DMS53 treated with DMSO at 0.1 percent for 48 hours (cell line): ENCODE data around the gene ALDH1A2.
"Not testable (repeated sequence)": the region's sequence is repeated elsewhere in the genome, so short reads cannot be mapped to it uniquely, and the experiment has no call there.

ENCODE experiments used
- DNase-seq: peaks from one replicate; lab custom pipeline; 2025; ENCODE audit not compliant: unreplicated experiment; lab: John Stamatoyannopoulos, UW

The ALDH1A2 gene

DNA sequence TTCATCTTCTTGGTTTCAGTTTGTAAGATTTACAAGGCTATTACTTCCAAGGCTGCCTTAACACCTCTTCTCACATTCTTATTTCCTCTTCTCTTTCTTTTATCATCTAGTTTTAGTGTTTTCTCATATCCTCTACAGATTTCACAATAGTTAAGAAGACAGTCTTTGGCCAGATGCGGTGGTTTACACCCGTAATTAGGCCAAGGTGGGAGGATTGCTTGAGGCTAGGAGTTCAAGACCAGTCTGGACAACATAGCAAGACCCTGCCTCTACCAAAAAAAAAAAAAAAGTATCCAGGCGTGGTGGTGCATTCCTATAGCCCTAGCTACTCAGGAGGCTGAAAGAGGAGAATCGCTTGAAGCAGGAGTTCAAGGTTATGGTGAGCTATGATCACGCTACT lies 3.5 kb upstream of the ALDH1A2 start:
- no peak for DNase-seq

DNA sequence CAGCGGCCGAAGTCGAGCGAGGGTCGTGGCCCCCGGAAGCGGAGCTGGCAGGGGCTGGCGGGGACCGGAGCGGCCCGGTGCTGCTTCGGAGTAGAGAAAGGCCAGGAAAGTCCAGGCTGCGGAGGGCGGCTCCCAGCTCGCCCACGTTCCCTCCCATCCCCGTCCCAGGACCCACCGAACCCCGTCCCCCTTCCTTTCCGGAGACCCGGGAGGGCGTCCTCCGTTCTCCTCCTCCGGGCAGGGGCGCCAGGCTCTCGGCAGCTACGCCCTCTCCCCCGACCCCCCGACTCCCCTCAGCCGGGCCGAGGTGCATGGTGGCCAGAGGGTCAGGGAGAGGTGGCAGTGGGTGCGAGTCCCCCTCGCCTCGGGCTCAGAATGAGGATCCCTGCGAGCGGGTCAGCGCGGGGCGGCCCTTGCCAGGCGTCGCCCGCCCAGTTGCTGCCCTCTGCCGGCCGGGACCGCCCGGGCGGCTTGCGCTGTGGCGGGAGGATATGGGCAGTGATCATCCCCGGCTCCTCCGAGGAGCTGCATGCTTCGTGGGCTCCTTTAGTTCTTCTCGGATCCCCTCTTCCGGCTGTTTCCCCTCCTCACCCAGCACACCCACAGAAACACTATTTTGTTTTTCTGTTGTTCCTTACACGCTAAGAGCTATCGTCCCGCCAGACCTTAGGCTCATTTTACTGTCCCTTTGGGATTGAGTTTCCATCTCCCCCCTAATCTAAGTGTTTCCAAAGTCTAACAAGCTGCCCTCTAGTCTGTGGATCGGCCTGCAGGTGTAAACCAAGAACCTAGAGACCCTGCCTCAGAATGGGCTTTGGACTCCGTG lies 744 bp upstream of the ALDH1A2 start:
- DNase-seq, result peak; percentile 27

DNA sequence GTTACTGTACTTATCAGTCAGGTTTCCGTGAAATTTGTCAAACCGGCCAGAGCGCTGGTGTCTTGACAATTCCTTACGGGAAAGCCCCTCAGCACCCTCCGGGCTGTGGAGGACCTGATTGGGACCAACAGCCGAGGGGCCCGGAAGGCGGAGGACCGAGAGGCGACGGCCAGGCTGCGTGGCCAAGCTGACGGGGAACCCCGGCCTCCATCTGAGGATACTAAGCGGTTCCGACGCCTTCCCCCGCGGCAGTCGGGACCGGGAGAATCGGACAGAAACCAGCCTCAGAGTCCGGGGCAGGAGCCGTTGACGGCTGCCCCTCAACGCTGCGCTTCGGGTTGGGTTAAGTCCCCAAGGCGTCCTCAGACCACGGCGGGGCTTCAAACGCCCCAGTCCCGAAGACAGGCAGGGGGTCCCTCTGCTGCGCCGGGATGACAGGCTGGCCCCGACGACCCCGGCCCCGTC lies 499 bp downstream of the ALDH1A2 start:
- DNase-seq, result no peak

GRCh38 chr15:58064082-58064979 lies 1.2 kb downstream of the ALDH1A2 start:
- DNase-seq, result no peak

DNA sequence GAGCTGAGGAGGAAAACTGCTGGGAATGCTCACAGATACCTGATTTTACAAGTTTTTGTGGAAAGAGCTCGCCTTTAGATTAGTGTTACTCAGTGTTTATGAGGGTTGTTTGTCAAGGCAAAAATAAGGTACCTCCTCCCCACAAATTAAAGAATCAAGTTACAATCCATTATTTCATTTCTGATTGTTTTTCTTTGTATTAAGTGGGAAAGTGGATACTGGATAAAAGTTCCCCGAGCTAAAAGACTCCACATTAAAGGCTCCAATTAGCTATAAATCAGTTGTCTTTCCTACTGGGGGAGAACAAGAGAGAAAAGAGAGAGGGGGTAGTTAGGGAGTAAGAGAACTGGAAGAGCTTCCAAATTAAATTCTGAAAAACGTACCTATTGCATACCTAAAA lies 1.9 kb downstream of the ALDH1A2 start:
- no peak for DNase-seq

- DNase-seq, result no peak
Measured at GRCh38 chr15:58062983-58063382, 2.5 kb downstream of the ALDH1A2 start.

GRCh38 chr15:58062175-58062574 lies 3.3 kb downstream of the ALDH1A2 start:
- DNase-seq, result no peak

DNA sequence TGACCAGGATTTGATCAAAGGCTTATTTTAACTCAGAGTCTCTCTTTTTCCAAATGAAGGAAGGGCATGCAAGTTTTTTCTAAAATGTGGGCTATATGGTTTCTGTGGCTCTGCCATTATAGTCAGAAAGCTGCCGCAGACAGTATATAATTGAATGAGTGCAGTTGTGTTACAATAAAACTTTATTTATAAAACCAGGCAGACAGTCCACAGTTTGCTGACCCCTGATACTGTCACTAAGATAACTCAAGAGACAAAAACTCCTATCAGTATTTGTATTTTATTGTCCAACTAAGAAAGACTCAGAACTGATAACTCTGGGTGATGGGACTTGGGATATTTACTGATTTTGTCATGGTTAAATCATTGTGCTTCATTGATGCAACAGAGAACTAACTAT lies 4.9 kb downstream of the ALDH1A2 start:
- DNase-seq, result no peak

DNA sequence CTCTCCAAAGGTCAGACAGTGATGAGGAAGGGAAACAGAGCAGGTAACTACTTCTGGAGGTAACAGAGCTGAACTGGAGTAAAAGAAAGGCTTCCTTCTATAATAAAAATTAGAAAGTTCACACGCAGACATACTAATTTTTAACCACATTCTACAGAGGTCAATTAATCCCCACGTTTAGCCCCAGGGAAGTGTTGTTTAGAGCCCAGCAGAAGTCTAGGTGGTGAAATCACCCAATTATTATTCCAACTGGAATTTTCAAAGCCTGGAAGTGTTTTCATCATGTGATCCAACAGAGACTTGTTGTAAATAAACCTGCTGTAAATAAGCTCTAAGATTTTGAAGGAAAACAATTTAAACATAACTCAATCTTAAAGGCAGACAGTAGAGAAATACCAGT lies 6.8 kb downstream of the ALDH1A2 start:
- DNase-seq, result no peak

- no peak for DNase-seq
Measured at GRCh38 chr15:58058073-58058472, 7.4 kb downstream of the ALDH1A2 start.

DNA sequence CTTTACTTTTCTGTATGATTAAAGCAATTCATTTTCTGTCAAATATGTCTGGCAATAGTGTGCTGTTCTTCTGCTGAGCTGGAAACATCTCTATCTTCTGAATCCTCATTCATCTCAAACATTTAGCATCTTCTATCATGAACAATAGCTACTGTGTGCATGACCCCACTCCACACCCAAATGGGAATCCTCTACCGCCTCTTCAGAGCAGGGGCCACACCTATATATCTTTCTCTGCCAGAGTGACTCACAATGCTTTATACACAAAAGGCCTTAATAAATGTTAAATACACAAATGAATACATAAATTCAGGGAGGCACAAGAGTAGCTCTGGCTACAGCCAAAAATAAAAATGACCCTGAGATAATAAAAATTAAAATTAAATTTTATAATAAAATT lies 8.0 kb downstream of the ALDH1A2 start:
- DNase-seq, result no peak

GRCh38 chr15:58056015-58056414 lies 9.5 kb downstream of the ALDH1A2 start:
- no peak for DNase-seq

GRCh38 chr15:58053315-58054153 lies 12.0 kb downstream of the ALDH1A2 start:
- no peak for DNase-seq

- no peak for DNase-seq
Measured at GRCh38 chr15:58052334-58052733, 13.2 kb downstream of the ALDH1A2 start.

DNA sequence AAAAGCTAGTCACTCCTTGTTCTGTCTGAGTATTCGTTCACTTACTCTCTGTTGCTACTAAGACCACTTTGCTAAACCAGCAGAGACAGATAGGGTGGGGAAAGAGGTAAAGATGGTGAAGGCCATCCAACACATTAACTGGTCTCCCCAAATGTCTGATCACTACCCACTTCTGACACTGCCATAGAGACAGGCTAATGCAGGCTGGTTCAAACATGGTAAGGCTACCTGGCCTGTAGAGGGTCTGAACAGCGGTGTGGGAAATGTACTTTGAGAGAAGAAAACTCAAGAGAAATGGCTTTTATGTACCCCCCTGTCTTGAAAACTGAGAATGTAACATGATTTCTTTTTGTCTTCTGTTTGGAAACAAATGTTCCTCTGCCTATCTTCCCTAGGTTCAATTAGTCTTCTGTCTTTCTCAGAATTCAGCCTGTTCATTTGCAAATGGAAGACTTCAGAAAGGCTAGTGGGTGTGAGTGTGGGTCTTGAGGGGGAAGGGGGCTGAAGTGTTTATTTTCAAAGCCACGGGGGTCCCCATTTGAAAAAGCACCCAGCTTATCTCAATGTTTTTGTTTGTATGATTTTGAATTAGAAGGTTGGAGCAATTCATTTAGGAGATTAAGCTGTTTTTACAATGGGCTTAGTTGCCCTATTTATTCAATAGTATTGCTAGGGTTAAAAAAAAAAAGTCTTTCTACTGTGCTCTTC lies 15.8 kb downstream of the ALDH1A2 start:
- DNase-seq, result no peak

DNA sequence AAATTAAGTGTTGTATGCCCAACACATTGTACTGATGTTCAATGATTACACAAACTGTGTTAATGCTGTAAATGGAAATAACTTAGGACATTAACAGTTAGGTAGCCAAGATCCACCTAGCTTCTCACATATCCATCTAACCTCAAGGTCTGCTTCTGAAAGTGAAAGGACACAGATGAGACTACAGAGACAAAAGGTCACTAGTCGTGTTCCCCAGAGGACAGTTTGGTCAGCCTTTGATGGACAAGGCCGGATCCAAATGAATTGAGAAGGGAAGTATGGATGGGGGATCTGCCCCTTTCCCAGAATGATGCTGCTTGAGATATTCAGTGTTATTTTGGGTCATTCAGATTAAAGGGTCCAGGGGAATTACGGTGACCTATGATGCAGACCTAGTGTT lies 17.2 kb downstream of the ALDH1A2 start:
- DNase-seq, result no peak

DNA sequence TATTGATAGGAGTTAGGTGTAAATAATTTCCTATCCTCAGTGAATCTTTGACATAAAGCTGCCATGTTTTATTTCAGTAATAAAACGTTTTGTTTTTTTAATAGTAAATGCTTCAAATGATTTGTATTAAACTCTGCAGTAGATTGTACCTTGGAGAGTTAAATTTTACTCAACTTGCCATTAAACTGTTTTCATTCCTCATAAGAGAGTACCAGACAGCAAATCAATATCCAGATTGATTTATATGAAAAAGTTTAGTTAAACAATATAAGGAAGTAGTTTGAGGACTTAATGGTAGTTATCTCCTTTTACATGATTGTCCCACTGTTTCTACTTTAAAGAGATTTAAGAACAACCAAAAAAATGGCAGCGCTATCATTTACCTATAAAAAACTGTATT lies 18.4 kb downstream of the ALDH1A2 start:
- no peak for DNase-seq

DNA sequence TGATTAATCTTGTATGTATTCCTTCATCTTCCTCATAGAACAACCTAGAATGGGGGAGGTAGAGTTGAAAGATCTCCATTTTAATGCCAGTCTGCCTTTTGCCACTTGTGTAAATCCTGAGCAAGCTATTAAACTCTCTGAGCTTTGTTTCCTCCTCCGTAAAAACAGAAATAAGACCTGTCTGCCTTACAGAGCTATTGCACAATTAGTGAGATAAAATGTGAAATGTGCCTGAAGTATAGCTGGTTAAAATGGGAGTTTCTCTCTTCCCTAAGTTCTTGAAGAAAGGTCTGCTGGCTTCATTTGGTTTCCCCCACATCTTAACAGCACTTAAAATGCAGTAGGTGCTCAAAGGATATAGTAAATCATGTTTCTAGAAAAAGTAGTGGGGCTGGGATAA lies 19.0 kb downstream of the ALDH1A2 start:
- DNase-seq, result no peak

GRCh38 chr15:58045376-58045775 lies 20.1 kb downstream of the ALDH1A2 start:
- DNase-seq, result not testable (repeated sequence)

DNA sequence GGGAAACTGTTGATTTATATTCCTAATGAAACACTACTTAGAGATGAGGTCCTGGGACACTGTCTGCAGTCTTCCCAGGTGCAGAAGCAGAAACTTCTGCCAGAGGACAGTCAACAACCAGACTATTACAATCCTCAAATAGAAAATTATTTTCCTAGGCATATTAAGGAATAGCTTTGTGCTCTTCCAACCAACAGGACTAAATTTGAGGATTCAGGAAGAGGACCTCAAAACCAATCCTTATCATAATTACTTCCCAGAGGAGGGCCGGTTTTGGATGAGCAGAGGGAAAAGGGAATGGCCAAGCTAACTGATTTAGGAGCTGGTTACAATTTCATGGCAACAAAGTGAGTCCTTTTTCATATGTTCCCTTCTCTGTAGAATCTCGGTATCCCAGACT lies 21.0 kb downstream of the ALDH1A2 start:
- DNase-seq, result no peak
